ENCODE measurements around the gene MAPK4.
"Not testable (repeated sequence)": the region's sequence is repeated elsewhere in the genome, so short reads cannot be mapped to it uniquely, and the experiment has no call there.

The MAPK4 gene

DNA sequence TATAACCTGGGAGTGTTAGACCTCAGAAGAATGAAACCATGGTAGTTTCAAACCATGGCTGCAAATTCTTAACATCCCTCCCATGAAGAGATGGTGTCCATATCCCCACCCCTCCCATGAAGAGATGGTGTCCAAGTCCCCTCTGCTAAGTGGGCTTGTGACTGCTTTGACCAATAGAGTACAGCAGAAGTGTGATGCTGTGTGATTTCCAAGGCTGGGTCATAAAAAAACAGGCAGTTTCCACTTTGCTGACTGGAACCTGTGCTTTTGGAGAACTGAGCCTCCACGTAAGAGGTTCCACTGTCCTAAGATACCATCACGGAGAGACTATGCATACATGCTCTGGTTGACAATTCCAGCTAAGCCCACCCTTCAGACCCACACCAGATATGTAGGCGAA, 194.4 kb downstream of the MAPK4 start:
- no peak for DNase-seq (ENCODE audit: low read depth)

- peak; percentile 2 for DNase-seq (ENCODE audit: low read depth)
Measured at GRCh38 chr18:50757358-50757757, 197.5 kb downstream of the MAPK4 start.

DNA sequence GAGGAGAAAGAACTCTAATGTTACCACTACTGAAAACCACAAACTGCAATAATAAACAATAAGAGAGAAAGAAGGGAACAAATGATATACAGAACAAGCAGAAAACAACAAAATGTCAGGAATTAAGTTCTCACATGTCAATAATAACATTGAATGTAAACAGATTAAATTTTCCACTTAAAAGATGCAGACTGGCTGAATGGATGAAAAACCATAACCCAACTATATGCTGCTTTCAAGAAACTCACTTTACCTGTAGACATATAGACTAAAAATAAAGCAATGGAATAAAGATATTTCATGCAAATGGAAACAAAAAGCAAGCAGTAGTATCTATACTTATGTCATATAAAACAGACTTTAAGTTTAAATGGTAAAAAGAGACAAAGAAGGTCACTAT, 209.6 kb downstream of the MAPK4 start:
- no peak for DNase-seq (ENCODE audit: low read depth)

- DNase-seq (ENCODE audit: low read depth): no peak
Measured at GRCh38 chr18:50775207-50775606, 215.3 kb downstream of the MAPK4 start.

DNA sequence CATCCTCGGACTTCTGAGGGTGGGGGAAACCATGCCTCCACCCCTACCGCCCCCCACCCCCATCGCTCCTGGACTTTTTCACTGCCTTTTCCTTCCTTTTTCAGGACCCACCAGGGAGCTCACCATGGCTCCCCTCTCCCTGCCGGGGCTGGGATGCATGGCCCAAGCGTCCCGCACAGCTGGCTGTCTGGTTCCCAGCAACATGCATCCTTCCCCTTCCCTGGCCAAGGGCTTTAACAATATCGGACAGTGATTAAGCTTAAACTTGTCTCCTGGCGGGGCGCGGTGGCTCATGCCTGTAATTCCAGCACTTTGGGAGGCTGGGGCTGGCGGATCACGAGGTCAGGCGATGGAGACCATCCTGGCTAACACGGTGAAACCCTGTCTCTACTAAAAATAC, 215.8 kb downstream of the MAPK4 start:
- DNase-seq (ENCODE audit: low read depth): no peak

GRCh38 chr18:50776383-50776782, 216.5 kb downstream of the MAPK4 start:
- no peak for DNase-seq (ENCODE audit: low read depth)

- not testable (repeated sequence) for DNase-seq (ENCODE audit: low read depth)
Measured at GRCh38 chr18:50779021-50779420, 219.1 kb downstream of the MAPK4 start.

All from EH (cell line).